ENCODE measurements around the gene ZNF761. TPM values are rescaled to one million over a fixed set of nuclear protein-coding genes. Genes with fewer than 3 reads are reported as not detected.

Gene ZNF761
- polyA plus RNA-seq, 1 donor: 9.5 TPM

Other genes starting within 250 kb of the ZNF761 start
- 3.9 TPM for gene ZNF665, start 238.6 kb upstream of the ZNF761 start, polyA plus RNA-seq (ENCODE audit: insufficient read length)
- 26.4 TPM for gene ZNF677, start 177.1 kb upstream of the ZNF761 start, polyA plus RNA-seq (ENCODE audit: insufficient read length)
- not detected for gene VN1R2, start 173.7 kb upstream of the ZNF761 start, polyA plus RNA-seq (ENCODE audit: insufficient read length)
- not detected for gene VN1R4, start 164.3 kb upstream of the ZNF761 start, polyA plus RNA-seq (ENCODE audit: insufficient read length)
- gene ZNF845, start 98.2 kb upstream of the ZNF761 start, polyA plus RNA-seq (ENCODE audit: insufficient read length): 5.1 TPM
- 5.8 TPM for gene ZNF525, start 66.3 kb upstream of the ZNF761 start, polyA plus RNA-seq (ENCODE audit: insufficient read length)
- 10.4 TPM for gene ZNF765, start 36.8 kb upstream of the ZNF761 start, polyA plus RNA-seq (ENCODE audit: insufficient read length)
- gene ZNF813, start 35.7 kb downstream of the ZNF761 start, polyA plus RNA-seq (ENCODE audit: insufficient read length): 3.0 TPM
- 13.1 TPM for gene ZNF331, start 106.2 kb downstream of the ZNF761 start, polyA plus RNA-seq (ENCODE audit: insufficient read length)
- 0.24 TPM for gene DPRX, start 200.0 kb downstream of the ZNF761 start, polyA plus RNA-seq (ENCODE audit: insufficient read length)

Measured in forelimb muscle (tissue), 1 donor.